ENCODE data around the gene YTHDF1. TPM values are rescaled to one million over a fixed set of nuclear protein-coding genes. Genes with fewer than 3 reads are reported as not detected.

Gene YTHDF1
- total RNA-seq, 1 experiment from 2014 or later: 196 TPM

- peak in 1 of 2 experiments; percentile 43 for DNase-seq
- POLR2A ChIA-PET: no interaction called here
- Histone ChIP-seq H3K36me3 (ENCODE audit: control insufficient read depth, insufficient read depth, low read length) (no peaks in the 10 kb centered on the region), H3K27me3 (replicated peaks; ENCODE audit: control insufficient read depth, insufficient read depth, low read length) (peaks cover 8% of the 10 kb centered on the region), H3K4me1 (peaks cover 7% of the 10 kb centered on the region; the same call in 1 of the 2 replicates), H3K4me3 (ENCODE audit: low read depth, low read length) (no peak overlapping the region), H3K9me3 (peaks cover 4% of the 10 kb centered on the region)
- Mint-ChIP-seq H3K9me3 (ENCODE audit: unreplicated experiment) (peaks cover 2% of the 10 kb centered on the region), H3K27me3 (ENCODE audit: insufficient read depth, unreplicated experiment) (peaks cover 29% of the 10 kb centered on the region), H3K27ac (ENCODE audit: unreplicated experiment) (no peak overlapping the region), H3K4me3 (ENCODE audit: unreplicated experiment) (no peak overlapping the region), H3K4me1 (ENCODE audit: low read depth, unreplicated experiment) (no peaks in the 10 kb centered on the region), H3K36me3 (ENCODE audit: insufficient read depth, unreplicated experiment) (no peaks in the 10 kb centered on the region)
- no peak for TF ChIP-seq CTCF (IDR thresholded peaks at IDR 0.05; ENCODE audit: insufficient read depth in 1 of 2, low read depth in 1 of 2, low read length in 1 of 2, severe bottlenecking in 1 of 2, unreplicated experiment in 1 of 2)
- intact Hi-C loops (cut with micrococcal nuclease; ENCODE audit: unreplicated experiment): no loop called here
- no TSS peak for BruUV-seq (replicated peaks)
- CTCF ChIA-PET: no interaction called here
Observed at GRCh38 chr20:63153254-63154221, 62.4 kb downstream of the YTHDF1 start.

GRCh38 chr20:63152322-63153253 lies 63.3 kb downstream of the YTHDF1 start:
- H3K4me1 Mint-ChIP-seq (ENCODE audit: low read depth, unreplicated experiment): no peaks in the 10 kb centered on the region
- no peak for TF ChIP-seq CTCF (IDR thresholded peaks at IDR 0.05; ENCODE audit: insufficient read depth in 1 of 2, low read depth in 1 of 2, low read length in 1 of 2, severe bottlenecking in 1 of 2, unreplicated experiment in 1 of 2)
- no peak overlapping the region for H3K4me3 Mint-ChIP-seq (ENCODE audit: unreplicated experiment)
- Histone ChIP-seq H3K4me1 (peaks cover 7% of the 10 kb centered on the region; the same call in 1 of the 2 replicates), H3K4me3 (ENCODE audit: low read depth, low read length) (no peak overlapping the region), H3K9me3 (peaks cover 13% of the 10 kb centered on the region), H3K36me3 (ENCODE audit: control insufficient read depth, insufficient read depth, low read length) (no peaks in the 10 kb centered on the region), H3K27me3 (replicated peaks; ENCODE audit: control insufficient read depth, insufficient read depth, low read length) (peaks cover 8% of the 10 kb centered on the region)
- no peaks in the 10 kb centered on the region for H3K36me3 Mint-ChIP-seq (ENCODE audit: insufficient read depth, unreplicated experiment)
- no TSS peak for BruUV-seq (replicated peaks)
- intact Hi-C loops (cut with micrococcal nuclease; ENCODE audit: unreplicated experiment): no loop called here
- H3K27ac Mint-ChIP-seq (ENCODE audit: unreplicated experiment): no peak overlapping the region
- peaks cover 12% of the 10 kb centered on the region for H3K9me3 Mint-ChIP-seq (ENCODE audit: unreplicated experiment)
- CTCF ChIA-PET: no interaction called here
- DNase-seq: peak in 1 of 2 experiments; percentile 35
- peaks cover 32% of the 10 kb centered on the region for H3K27me3 Mint-ChIP-seq (ENCODE audit: insufficient read depth, unreplicated experiment)
- POLR2A ChIA-PET: no interaction called here

Data from Caco-2 (cell line).